Measurements from ENCODE around the gene GPRIN3. TPM values are rescaled to one million over a fixed set of nuclear protein-coding genes. Genes with fewer than 3 reads are reported as not detected.
A peak's percentile ranks its signal among the peaks of the same experiment; 100 is the strongest.

The GPRIN3 gene
- total RNA-seq (2022), result 6.8 and 7.6 TPM in 2 replicates
- Bru-seq, nascent RNA, result percentile 69 among the genes with signal in this experiment
- percentile 65 among the genes with signal in this experiment for BruChase-seq, experiment 1, labeled RNA remaining after a 6-hour chase
- percentile 67 among the genes with signal in this experiment for BruChase-seq, experiment 2, labeled RNA remaining after a 2-hour chase
- long read RNA-seq, full-length matches to known transcripts, result 1 of 1 reads
- long read RNA-seq, partial matches to known transcripts, result 0 of 1 reads
- long read RNA-seq, other reads (novel, unspliced or antisense), result 0 of 1 reads

DNA sequence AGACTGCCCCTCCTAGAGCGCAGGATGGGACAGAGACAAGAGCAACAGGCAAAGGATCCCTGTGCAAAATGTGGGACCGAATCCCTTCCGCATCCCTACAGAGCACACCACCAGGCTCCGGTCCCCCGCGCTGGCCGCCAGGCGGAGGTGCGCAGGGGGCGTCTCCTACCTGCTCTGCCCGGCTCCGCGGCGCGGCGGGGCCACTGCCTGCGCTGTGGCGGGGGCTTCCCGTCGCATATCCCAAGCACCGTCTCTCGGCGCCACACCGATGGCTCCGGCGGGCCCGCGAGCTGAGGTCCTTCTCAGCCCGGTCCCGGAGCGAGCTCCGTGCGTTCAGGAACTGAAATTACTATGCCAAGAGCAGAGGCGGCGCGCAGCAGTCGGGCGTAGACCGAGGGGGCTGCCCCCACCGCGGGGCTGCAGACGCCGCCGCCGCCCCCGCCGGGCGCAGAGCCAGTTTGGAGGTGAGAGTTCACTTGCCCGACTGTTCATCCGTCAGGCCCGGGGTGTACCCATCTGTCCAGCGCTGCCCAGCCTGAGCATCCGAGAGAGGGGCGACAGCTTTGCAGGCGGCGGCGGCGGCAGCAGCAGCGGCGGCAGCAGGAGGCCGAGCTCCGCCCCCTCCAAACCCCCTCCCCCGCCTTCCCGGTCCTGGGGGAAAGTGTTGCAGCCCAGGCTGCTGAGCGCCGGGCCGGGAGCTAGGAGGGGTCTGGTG lies at the start of gene GPRIN3:
Gene GPRIN3 (minus strand): TSS at position 355 of the 715 bp plus-strand sequence. CDS start 57,690 bp downstream, outside the sequence.
- DNase-seq, result peak; percentile 48
- TF ChIP-seq, protein P1, sequence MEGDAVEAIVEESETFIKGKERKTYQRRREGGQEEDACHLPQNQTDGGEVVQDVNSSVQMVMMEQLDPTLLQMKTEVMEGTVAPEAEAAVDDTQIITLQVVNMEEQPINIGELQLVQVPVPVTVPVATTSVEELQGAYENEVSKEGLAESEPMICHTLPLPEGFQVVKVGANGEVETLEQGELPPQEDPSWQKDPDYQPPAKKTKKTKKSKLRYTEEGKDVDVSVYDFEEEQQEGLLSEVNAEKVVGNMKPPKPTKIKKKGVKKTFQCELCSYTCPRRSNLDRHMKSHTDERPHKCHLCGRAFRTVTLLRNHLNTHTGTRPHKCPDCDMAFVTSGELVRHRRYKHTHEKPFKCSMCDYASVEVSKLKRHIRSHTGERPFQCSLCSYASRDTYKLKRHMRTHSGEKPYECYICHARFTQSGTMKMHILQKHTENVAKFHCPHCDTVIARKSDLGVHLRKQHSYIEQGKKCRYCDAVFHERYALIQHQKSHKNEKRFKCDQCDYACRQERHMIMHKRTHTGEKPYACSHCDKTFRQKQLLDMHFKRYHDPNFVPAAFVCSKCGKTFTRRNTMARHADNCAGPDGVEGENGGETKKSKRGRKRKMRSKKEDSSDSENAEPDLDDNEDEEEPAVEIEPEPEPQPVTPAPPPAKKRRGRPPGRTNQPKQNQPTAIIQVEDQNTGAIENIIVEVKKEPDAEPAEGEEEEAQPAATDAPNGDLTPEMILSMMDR (IDR thresholded peaks at IDR 0.05; ENCODE audit: unreplicated experiment), result no peak
- Mint-ChIP-seq H3K4me1 (ENCODE audit: low read depth, unreplicated experiment) (peaks cover 22% of the 10 kb centered on the region), H3K27me3 (ENCODE audit: unreplicated experiment) (no peaks in the 10 kb centered on the region), H3K4me3 (ENCODE audit: low read depth, unreplicated experiment) (peak within 1 kb of the TSS; percentile 66), H3K9me3 (ENCODE audit: low read depth, unreplicated experiment) (no peaks in the 10 kb centered on the region), H3K36me3 (ENCODE audit: insufficient read depth, unreplicated experiment) (peaks cover 27% of the 10 kb centered on the region), H3K27ac (ENCODE audit: unreplicated experiment) (peak within 1 kb of the TSS; percentile 26)
- intact Hi-C loops (cut with micrococcal nuclease; ENCODE audit: unreplicated experiment), result loop anchor here (5.0 kb wide), 1 partner anchor 50 kb away; no protein-coding TSS in a partner anchor
- BruUV-seq (replicated peaks), result no TSS peak
- CTCF ChIA-PET, result no interaction called here

DNA sequence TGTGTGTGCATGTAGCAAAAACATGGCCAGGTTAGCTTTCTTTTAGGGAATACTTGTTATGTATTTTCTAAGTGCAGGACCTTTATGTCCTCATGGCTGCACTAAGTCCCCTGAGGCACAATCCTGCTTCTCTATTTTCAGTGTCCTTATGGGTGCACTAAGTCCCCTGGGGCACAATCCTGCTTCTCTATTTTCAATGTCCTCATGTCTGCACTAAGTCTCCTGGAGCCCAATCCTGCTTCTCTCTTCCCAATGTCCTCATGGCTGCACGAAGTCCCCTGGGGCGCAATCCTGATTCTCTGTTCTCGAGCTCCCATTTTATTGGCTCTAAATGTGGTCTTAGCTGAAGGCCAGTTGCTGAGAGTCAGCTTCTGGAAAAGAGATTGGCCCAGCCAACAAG lies 49.7 kb upstream of the GPRIN3 start:
- intact Hi-C loops (cut with micrococcal nuclease; ENCODE audit: unreplicated experiment), result no loop called here
- H3K27me3 Mint-ChIP-seq (ENCODE audit: unreplicated experiment), result no peaks in the 10 kb centered on the region
- DNase-seq, result no peak
- H3K9me3 Mint-ChIP-seq (ENCODE audit: low read depth, unreplicated experiment), result no peaks in the 10 kb centered on the region
- H3K4me3 Mint-ChIP-seq (ENCODE audit: low read depth, unreplicated experiment), result no peak overlapping the region
- no peak overlapping the region for H3K27ac Mint-ChIP-seq (ENCODE audit: unreplicated experiment)
- BruUV-seq (replicated peaks), result no TSS peak
- H3K4me1 Mint-ChIP-seq (ENCODE audit: low read depth, unreplicated experiment), result peaks cover 13% of the 10 kb centered on the region
- CTCF ChIA-PET, result no interaction called here
- TF ChIP-seq, protein P1 (IDR thresholded peaks at IDR 0.05; ENCODE audit: unreplicated experiment), result no peak
- H3K36me3 Mint-ChIP-seq (ENCODE audit: insufficient read depth, unreplicated experiment), result no peaks in the 10 kb centered on the region

DNA sequence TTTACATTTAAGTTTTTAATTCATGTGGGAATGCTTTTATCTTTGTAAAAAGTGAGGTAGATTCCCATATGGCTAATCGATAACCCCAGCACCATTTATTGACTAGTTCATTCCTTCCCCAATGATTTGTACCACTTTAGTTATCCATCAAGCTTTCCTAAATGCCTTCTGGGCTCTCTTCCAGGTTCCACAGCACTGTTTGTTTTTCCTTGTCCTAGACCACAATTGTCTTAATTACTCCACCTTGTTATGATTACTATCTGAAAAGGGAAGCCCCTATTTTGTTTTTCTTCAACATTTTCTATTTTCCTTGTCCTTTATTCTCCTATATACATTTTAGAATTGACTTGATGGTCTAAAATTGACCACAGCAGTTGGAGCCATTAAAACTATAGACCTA lies 48.5 kb upstream of the GPRIN3 start:
- TF ChIP-seq, protein P1 (IDR thresholded peaks at IDR 0.05; ENCODE audit: unreplicated experiment), result no peak
- CTCF ChIA-PET, result no interaction called here
- Mint-ChIP-seq H3K36me3 (ENCODE audit: insufficient read depth, unreplicated experiment) (no peaks in the 10 kb centered on the region), H3K4me3 (ENCODE audit: low read depth, unreplicated experiment) (no peak overlapping the region), H3K27me3 (ENCODE audit: unreplicated experiment) (no peaks in the 10 kb centered on the region), H3K4me1 (ENCODE audit: low read depth, unreplicated experiment) (peaks cover 13% of the 10 kb centered on the region), H3K27ac (ENCODE audit: unreplicated experiment) (peak overlapping the region; percentile 39), H3K9me3 (ENCODE audit: low read depth, unreplicated experiment) (no peaks in the 10 kb centered on the region)
- intact Hi-C loops (cut with micrococcal nuclease; ENCODE audit: unreplicated experiment), result no loop called here
- BruUV-seq (replicated peaks), result no TSS peak
- no peak for DNase-seq

DNA sequence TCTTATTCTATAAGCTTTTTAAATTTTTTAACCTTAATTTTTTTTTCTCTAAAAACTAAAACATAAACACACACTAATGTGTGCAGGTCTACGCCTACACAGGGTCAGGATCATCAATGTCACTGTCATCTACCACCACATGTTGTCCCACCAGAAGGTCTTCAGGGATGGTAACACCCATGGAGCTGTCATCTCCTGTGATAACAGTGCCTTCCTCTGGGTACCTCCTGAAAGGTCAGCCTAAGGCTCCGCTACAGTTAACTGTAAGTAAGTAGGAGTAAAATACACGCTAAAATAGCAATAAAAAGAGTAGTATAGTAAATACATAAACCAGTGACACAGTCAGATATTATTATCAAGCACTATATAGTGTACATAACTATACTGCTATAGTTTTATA lies 45.9 kb upstream of the GPRIN3 start:
- no TSS peak for BruUV-seq (replicated peaks)
- intact Hi-C loops (cut with micrococcal nuclease; ENCODE audit: unreplicated experiment), result no loop called here
- TF ChIP-seq, protein P1 (IDR thresholded peaks at IDR 0.05; ENCODE audit: unreplicated experiment), result no peak
- H3K4me1 Mint-ChIP-seq (ENCODE audit: low read depth, unreplicated experiment), result peaks cover 13% of the 10 kb centered on the region
- H3K27ac Mint-ChIP-seq (ENCODE audit: unreplicated experiment), result no peak overlapping the region
- no peaks in the 10 kb centered on the region for H3K9me3 Mint-ChIP-seq (ENCODE audit: low read depth, unreplicated experiment)
- no peaks in the 10 kb centered on the region for H3K36me3 Mint-ChIP-seq (ENCODE audit: insufficient read depth, unreplicated experiment)
- DNase-seq, result no peak
- CTCF ChIA-PET, result no interaction called here
- no peak overlapping the region for H3K4me3 Mint-ChIP-seq (ENCODE audit: low read depth, unreplicated experiment)
- H3K27me3 Mint-ChIP-seq (ENCODE audit: unreplicated experiment), result no peaks in the 10 kb centered on the region

All from Calu3 (cell line).